Fibroblast of lung (primary cell): ENCODE data around the gene DPY30.

Experiments used
- CTCF ChIP-seq, 2 donors: IDR thresholded peaks in 1 of 2; conservative IDR thresholded peaks in 1 of 2; 1 replicate in 1 of 2; 2 replicates in 1 of 2; pipeline ENCODE4 v1.5.1; 2011 to 2012; ENCODE audit warnings: low read length in 2 of 2, control low read depth in 1 of 2, inconsistent platforms in 1 of 2, low read depth in 1 of 2, mild to moderate bottlenecking in 1 of 2
- EZH2 ChIP-seq: IDR thresholded peaks from 2 replicates; pipeline ENCODE4 v1.5.1; 2012; ENCODE audit warnings: low read length, control low read depth, mild to moderate bottlenecking; ENCODE audit errors: missing control alignments

DNA sequence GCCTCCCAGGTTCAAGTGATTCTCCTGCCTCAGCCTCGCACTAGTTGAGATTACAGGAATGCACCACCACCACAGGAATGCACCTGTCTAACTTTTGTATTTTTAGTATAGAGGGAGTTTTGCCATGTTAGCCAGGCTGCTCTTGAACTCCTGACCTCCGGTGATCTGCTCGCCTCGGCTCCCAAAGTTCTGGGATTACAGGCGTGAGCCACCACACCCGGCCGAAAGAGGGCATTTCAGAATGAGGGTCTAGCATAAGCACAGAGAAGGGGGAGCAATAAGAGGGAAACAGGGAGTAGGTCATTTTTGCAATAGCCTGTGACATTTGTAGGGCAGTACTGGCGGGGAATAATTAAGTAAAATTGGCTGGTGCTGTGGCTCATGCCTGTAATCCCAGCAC is 21.8 kb upstream of the DPY30 start:
- TF ChIP-seq CTCF (conservative IDR thresholded peaks at IDR 0.05 in 1 of 2, IDR thresholded peaks at IDR 0.05 in 1 of 2; ENCODE audit: low read depth in 1 of 2, low read length in 2 of 2) (no peak), EZH2 (no peak)
